Activated CD8-positive, alpha-beta T cell treated with anti-CD3 and anti-CD28 coated beads for 36 hours (primary cell): ENCODE measurements around the gene SLC36A4. TPM values are rescaled to one million over a fixed set of nuclear protein-coding genes. Genes with fewer than 3 reads are reported as not detected.

Experiments
- ATAC-seq: fragments of 200-7000 bp; cut with Tn5 transposase; one replicate; pipeline ENCODE4 v1.10.0; 2021; ENCODE audit warnings: mild to moderate bottlenecking, moderate library complexity
- CTCF ChIA-PET: fragments of 350-600 bp; sonication (Branson Sonifier 250); formaldehyde crosslinking; loops from one replicate; lab custom pipeline; 2021; ENCODE audit warnings: antibody characterized with exemption; lab: Charles Lee
- POLR2A ChIA-PET: fragments of 350-600 bp; sonication (Branson Sonifier 250); formaldehyde crosslinking; loops from one replicate; lab custom pipeline; 2021; ENCODE audit warnings: antibody characterized with exemption; lab: Charles Lee
- DNase-seq: peaks from one replicate; pipeline ENCODE4 v3.0.0-alpha.2; 2020
- H3K27ac Mint-ChIP-seq: one replicate; pipeline ENCODE4 v1.8.0; 2021; ENCODE audit warnings: mild to moderate bottlenecking, mixed read lengths
- H3K27me3 Mint-ChIP-seq: one replicate; pipeline ENCODE4 v1.8.0; 2021; ENCODE audit warnings: mixed read lengths
- H3K36me3 Mint-ChIP-seq: one replicate; pipeline ENCODE4 v1.8.0; 2021; ENCODE audit warnings: low read depth, mixed read lengths
- H3K4me1 Mint-ChIP-seq: one replicate; pipeline ENCODE4 v1.8.0; 2021; ENCODE audit warnings: low read depth, mixed read lengths
- H3K4me3 Mint-ChIP-seq: one replicate; pipeline ENCODE4 v1.8.0; 2021; ENCODE audit warnings: mild to moderate bottlenecking, moderate library complexity, mixed read lengths
- H3K9me3 Mint-ChIP-seq: one replicate; pipeline ENCODE4 v1.8.0; 2021; ENCODE audit warnings: mixed read lengths
- intact Hi-C: fragments of 100-400 bp; cut with micrococcal nuclease; formaldehyde crosslinking; loops from one replicate; pipeline ENCODE4 v1.10.0; 2022
- total RNA-seq, 2 experiments: library from RNA; stranded (reverse); gene quantifications; one replicate each; pipeline ENCODE4 v1.2.3, GENCODE V29; 2021
- TF ChIP-seq, protein P1 (sequence below): fragments of 200-600 bp; IDR thresholded peaks from one replicate; pipeline ENCODE4 v1.8.0; 2022; ENCODE audit warnings: antibody characterized with exemption, mild to moderate bottlenecking

SLC36A4 gene
- total RNA-seq, 2 experiments from 2014 or later, result 17.5 to 17.9 TPM

DNA sequence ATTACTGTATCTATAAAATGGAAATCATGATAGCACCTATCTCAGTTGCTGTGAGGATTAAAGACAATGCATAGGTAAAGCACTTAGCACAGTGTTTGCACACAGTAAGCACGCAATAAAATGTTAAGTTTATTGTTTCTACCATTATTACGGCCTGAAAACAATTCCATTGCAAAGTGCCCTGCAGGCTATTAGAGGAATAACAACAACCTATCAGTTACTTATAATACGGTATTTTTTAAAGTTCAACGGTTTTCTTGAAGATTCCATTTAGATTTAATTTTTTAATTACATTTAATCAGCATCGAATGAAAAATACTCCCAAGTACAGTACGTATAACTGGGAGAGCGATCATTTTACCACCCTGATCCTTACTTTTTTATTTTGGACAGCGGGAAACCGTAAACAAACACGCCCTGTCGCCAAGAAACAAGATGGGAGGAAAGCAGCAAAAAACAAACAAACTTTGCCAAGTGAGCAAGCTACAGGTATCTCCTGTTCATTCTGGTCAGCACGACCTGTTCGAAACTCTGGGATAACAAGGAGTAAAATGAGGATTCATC, 893 bp downstream of the SLC36A4 start:
- intact Hi-C loops, result no loop called here
- H3K9me3 Mint-ChIP-seq, result no peaks in the 10 kb centered on the region
- H3K4me1 Mint-ChIP-seq, result peaks cover 18% of the 10 kb centered on the region
- TF ChIP-seq, protein P1, sequence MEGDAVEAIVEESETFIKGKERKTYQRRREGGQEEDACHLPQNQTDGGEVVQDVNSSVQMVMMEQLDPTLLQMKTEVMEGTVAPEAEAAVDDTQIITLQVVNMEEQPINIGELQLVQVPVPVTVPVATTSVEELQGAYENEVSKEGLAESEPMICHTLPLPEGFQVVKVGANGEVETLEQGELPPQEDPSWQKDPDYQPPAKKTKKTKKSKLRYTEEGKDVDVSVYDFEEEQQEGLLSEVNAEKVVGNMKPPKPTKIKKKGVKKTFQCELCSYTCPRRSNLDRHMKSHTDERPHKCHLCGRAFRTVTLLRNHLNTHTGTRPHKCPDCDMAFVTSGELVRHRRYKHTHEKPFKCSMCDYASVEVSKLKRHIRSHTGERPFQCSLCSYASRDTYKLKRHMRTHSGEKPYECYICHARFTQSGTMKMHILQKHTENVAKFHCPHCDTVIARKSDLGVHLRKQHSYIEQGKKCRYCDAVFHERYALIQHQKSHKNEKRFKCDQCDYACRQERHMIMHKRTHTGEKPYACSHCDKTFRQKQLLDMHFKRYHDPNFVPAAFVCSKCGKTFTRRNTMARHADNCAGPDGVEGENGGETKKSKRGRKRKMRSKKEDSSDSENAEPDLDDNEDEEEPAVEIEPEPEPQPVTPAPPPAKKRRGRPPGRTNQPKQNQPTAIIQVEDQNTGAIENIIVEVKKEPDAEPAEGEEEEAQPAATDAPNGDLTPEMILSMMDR, result peak; percentile 18
- H3K4me3 Mint-ChIP-seq, result peak overlapping the region; percentile 93
- H3K27ac Mint-ChIP-seq, result peak overlapping the region; percentile 89
- DNase-seq, result no peak
- peak; percentile 2 for ATAC-seq
- ChIA-PET POLR2A (interaction anchor here (0.6 to 1.1 kb wide), 4 partner anchors 14 to 544 kb away, joined by 3 to 4 read pairs (median 3); partner anchors contain the start of genes C11orf54 and TAF1D), CTCF (no interaction called here)
- H3K36me3 Mint-ChIP-seq, result peaks cover 4% of the 10 kb centered on the region
- H3K27me3 Mint-ChIP-seq, result no peaks in the 10 kb centered on the region

DNA sequence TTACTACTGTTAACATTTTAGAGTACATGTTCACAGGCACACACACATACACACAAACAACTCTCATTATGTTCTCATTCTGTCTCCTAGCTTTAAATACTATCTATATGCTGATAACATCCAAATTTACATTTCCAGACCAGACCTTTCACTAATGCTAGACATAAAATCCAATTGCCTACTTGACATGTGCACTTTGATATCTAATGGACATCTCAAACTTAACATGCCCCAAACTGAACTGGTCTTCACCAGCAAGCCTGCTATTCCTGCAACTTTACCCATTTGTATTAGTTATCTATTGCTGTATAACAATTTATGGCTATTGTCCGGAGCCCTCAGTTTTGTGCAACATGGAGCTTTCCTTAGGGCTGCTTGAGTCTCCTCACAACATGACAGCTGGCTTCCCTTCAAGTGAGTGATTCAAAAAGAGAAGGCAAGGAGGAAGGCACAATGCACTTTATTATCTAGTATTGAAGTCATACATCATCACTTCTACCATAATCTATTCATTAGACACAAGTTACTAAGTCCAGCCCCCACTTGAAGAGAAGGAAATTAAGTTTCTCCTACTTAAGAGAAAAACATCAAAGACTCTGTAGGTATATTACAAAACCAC, 3.0 kb downstream of the SLC36A4 start:
- ChIA-PET CTCF (no interaction called here), POLR2A (no interaction called here)
- TF ChIP-seq, protein P1, result no peak
- intact Hi-C loops, result no loop called here
- Mint-ChIP-seq H3K4me1 (peaks cover 18% of the 10 kb centered on the region), H3K27me3 (no peaks in the 10 kb centered on the region), H3K4me3 (no peak overlapping the region), H3K9me3 (no peaks in the 10 kb centered on the region), H3K36me3 (peaks cover 4% of the 10 kb centered on the region), H3K27ac (no peak overlapping the region)
- no peak for ATAC-seq
- no peak for DNase-seq

DNA sequence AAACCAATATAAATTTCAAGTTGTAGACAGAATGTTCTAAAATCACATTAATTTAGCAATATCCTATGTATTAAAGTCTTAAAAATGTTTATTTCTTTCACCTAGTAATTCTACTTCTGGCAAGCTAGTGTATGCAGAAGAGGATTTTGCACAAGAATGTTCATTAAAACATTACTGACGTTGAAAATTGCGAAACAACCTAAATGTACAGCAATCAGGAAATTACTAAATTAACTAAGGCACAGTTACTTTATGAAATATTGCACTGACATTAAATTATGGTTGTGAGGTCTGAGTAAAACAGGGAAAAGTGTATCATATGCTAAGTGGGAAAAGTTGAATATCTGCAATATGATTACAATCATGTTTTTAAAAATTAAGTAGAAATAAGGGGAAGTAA, 4.1 kb downstream of the SLC36A4 start:
- intact Hi-C loops, result no loop called here
- Mint-ChIP-seq H3K9me3 (no peaks in the 10 kb centered on the region), H3K27me3 (no peaks in the 10 kb centered on the region), H3K4me3 (no peak overlapping the region), H3K27ac (no peak overlapping the region), H3K4me1 (peaks cover 18% of the 10 kb centered on the region), H3K36me3 (peaks cover 8% of the 10 kb centered on the region)
- ATAC-seq, result no peak
- TF ChIP-seq, protein P1, result no peak
- ChIA-PET POLR2A (no interaction called here), CTCF (no interaction called here)
- no peak for DNase-seq

DNA sequence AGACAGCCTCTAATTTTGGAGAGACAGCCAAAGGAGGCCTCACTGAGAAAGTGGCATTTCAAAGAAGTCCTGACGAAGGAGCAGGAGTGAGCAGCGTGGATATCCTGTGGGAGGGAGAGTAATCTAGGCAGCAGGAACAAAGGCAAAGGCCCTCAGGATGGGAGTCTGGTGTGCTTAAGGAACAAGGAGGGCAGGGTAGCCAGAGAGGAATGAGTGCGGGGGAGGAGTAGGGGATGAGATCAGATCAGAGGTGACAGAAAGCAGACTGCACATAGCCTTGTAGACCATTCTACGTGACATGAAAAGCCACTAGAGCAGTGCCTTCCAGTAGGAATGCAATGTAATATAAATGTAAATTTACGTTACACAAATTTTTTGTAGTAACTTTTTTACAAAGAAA, 5.6 kb downstream of the SLC36A4 start:
- Mint-ChIP-seq H3K36me3 (peaks cover 18% of the 10 kb centered on the region), H3K27me3 (no peaks in the 10 kb centered on the region), H3K27ac (no peak overlapping the region), H3K4me1 (peaks cover 16% of the 10 kb centered on the region), H3K4me3 (no peak overlapping the region), H3K9me3 (peaks cover 9% of the 10 kb centered on the region)
- ATAC-seq (no peak), DNase-seq (no peak)
- intact Hi-C loops, result no loop called here
- ChIA-PET POLR2A (no interaction called here), CTCF (no interaction called here)
- TF ChIP-seq, protein P1, result no peak

DNA sequence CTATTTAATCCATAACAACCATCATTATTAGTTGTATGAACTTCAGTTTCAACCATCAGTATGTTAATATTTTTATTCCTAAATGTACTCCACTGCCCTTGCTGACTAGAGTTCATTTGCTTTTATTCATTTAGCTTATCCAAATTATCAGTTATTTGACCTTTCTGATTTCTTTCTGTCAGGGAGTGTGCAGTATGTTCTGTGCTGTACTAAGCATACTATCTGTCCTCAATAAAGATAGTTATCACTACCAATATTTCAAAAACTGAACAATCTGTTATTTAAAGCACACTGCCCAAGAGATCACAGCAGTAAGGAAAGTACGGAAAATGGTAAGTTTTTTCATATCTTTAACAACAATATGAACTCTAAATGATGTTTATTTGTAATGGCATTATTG, 8.3 kb downstream of the SLC36A4 start:
- CTCF ChIA-PET, result interaction anchor here (0.6 kb wide), 1 partner anchor 444 kb away, joined by 4 read pairs; no protein-coding TSS in a partner anchor
- no peak overlapping the region for H3K27ac Mint-ChIP-seq
- POLR2A ChIA-PET, result no interaction called here

More for the DNA sequence above, 8.3 kb downstream of the SLC36A4 start:
- ATAC-seq (no peak), DNase-seq (no peak)
- peaks cover 24% of the 10 kb centered on the region for H3K36me3 Mint-ChIP-seq
- intact Hi-C loops, result no loop called here
- H3K9me3 Mint-ChIP-seq, result peaks cover 9% of the 10 kb centered on the region
- no peak overlapping the region for H3K4me3 Mint-ChIP-seq
- peaks cover 3% of the 10 kb centered on the region for H3K4me1 Mint-ChIP-seq
- TF ChIP-seq, protein P1, result no peak
- H3K27me3 Mint-ChIP-seq, result no peaks in the 10 kb centered on the region
